H1 (cell line): ENCODE data around the gene ERC1. TPM values are rescaled to one million over a fixed set of nuclear protein-coding genes. Genes with fewer than 3 reads are reported as not detected.

Experiments used
- EZH2 ChIP-seq: fragments of 200-600 bp; sonication (generic); IDR thresholded peaks from 2 replicates; pipeline ENCODE4 v1.7.1; 2012; ENCODE audit warnings: low read depth, mild to moderate bottlenecking, moderate library complexity, low read length, inconsistent platforms; ENCODE audit not compliant: severe bottlenecking
- polyA plus RNA-seq, 7 experiments: library from polyadenylated mRNA; depleted of rRNA in 3 of 7; stranded (reverse) in 5 of 7; unstranded in 2 of 7; fragments of >200 nt in 5 of 7; fragments of 200-250 nt in 2 of 7; gene quantifications; 1 replicate in 5 of 7; 2 replicates in 1 of 7; 4 replicates in 1 of 7; pipeline versions ENCODE4 v1.2.1 to v1.2.3, GENCODE V29; 2011 to 2013; ENCODE audit warnings: missing spikeins in 2 of 7, mixed read lengths in 2 of 7
- total RNA-seq: library from RNA; stranded (reverse); fragmentation: NEBNext Ultra II Directional; extraction: Animal tissue kit (Norgen Biotek cat#: 25700); gene quantifications from 2 replicates; pipeline ENCODE4 v1.2.1, GENCODE V29; 2021

The ERC1 gene
- total and polyA plus RNA-seq, 2 of the 8 experiments (the other 6 are each of a cell fraction or from before 2014, with no cell fraction given), result 7.8 to 45.7 TPM

DNA sequence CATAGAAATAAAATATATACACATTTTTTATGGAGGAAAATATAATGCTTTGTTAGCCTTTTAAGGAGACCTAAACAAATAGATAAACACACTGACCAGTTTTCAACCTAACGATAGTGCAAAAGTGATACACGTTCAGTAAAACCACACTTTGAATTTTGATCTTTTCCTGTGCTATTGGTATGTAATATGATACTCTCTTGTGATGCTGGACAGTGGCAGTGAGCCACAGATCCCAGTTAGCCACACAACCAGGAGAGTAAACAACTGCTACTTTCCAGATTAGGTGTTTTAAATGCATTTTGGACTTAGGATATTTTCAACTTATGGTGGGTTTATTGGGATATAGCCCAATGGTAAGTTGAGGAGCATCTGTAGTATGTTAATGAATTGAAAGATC, 243.1 kb downstream of the ERC1 start (continued):
- no peak for TF ChIP-seq EZH2
